Superior temporal gyrus (tissue), 1 donor: ENCODE measurements around the gene AIFM2.

Experiments
- DNase-seq: peaks from one replicate; pipeline ENCODE4 v3.0.0-alpha.2; 2016; ENCODE audit errors: extremely low spot score

AIFM2 gene

GRCh38 chr10:70146489-70147258, 14.0 kb upstream of the AIFM2 start, which contains the start of gene TYSND1:
Gene TYSND1 (minus strand): TSS chr10:70146700. CDS start chr10:70146586, 114 bp downstream.
- DNase-seq, result peak; percentile 99

GRCh38 chr10:70145666-70146488, 13.3 kb upstream of the AIFM2 start:
- DNase-seq, result peak; percentile 58

GRCh38 chr10:70145166-70145665, 12.6 kb upstream of the AIFM2 start:
- DNase-seq, result no peak

- no peak for DNase-seq
Observed at GRCh38 chr10:70144372-70145110, 11.9 kb upstream of the AIFM2 start.

- DNase-seq, result no peak
Observed at GRCh38 chr10:70142555-70142954, 9.9 kb upstream of the AIFM2 start.

GRCh38 chr10:70140297-70140696, 7.7 kb upstream of the AIFM2 start:
- DNase-seq, result no peak

GRCh38 chr10:70139997-70140250, 7.3 kb upstream of the AIFM2 start:
- no peak for DNase-seq

- no peak for DNase-seq
Observed at GRCh38 chr10:70139151-70139996, 6.7 kb upstream of the AIFM2 start.

GRCh38 chr10:70137927-70138883, 5.6 kb upstream of the AIFM2 start:
- no peak for DNase-seq

- no peak for DNase-seq
Observed at GRCh38 chr10:70137135-70137534, 4.5 kb upstream of the AIFM2 start.

GRCh38 chr10:70135684-70136083, 3.1 kb upstream of the AIFM2 start:
- no peak for DNase-seq

- DNase-seq, result no peak
Observed at GRCh38 chr10:70135046-70135445, 2.4 kb upstream of the AIFM2 start.

- no peak for DNase-seq
Observed at GRCh38 chr10:70131560-70131937, 1.1 kb downstream of the AIFM2 start.

GRCh38 chr10:70130878-70131559, 1.6 kb downstream of the AIFM2 start:
- DNase-seq, result no peak

- no peak for DNase-seq
Observed at GRCh38 chr10:70126700-70127395, 5.8 kb downstream of the AIFM2 start.

GRCh38 chr10:70125918-70126552, 6.6 kb downstream of the AIFM2 start:
- DNase-seq, result no peak

- DNase-seq, result no peak
Observed at GRCh38 chr10:70124918-70125317, 7.7 kb downstream of the AIFM2 start.

- DNase-seq, result no peak
Observed at GRCh38 chr10:70124415-70124814, 8.2 kb downstream of the AIFM2 start.

- no peak for DNase-seq
Observed at GRCh38 chr10:70123817-70124216, 8.8 kb downstream of the AIFM2 start.
